Liver (tissue), 3 donors: ENCODE measurements around the gene FAM222A.

Source experiments
- EGR1 ChIP-seq, 2 donors: IDR thresholded peaks; 2 replicates each; pipeline ENCODE4 v1.6.1; 2016 to 2018; ENCODE audit warnings: antibody characterized with exemption in 2 of 2, low read depth in 2 of 2
- GABPA ChIP-seq, 2 donors: IDR thresholded peaks in 1 of 2; conservative IDR thresholded peaks in 1 of 2; 2 replicates each; pipeline ENCODE4 v1.6.1; 2016; ENCODE audit warnings: antibody characterized with exemption in 2 of 2, mild to moderate bottlenecking in 1 of 2, moderate library complexity in 1 of 2
- HNF4A ChIP-seq, 2 donors: conservative IDR thresholded peaks; 2 replicates each; pipeline ENCODE4 v1.6.1; 2016; ENCODE audit warnings: antibody characterized with exemption in 2 of 2, mild to moderate bottlenecking in 2 of 2
- JUND ChIP-seq, 2 donors: IDR thresholded peaks; 2 replicates each; pipeline ENCODE4 v1.6.1; 2016; ENCODE audit warnings: antibody characterized with exemption in 2 of 2
- TAF1 ChIP-seq: conservative IDR thresholded peaks from 2 replicates; pipeline ENCODE4 v1.6.1; 2016; ENCODE audit warnings: antibody characterized with exemption, mild to moderate bottlenecking
- YY1 ChIP-seq: IDR thresholded peaks from 2 replicates; pipeline ENCODE4 v1.6.1; 2016; ENCODE audit warnings: antibody characterized with exemption, mild to moderate bottlenecking
- TF ChIP-seq, protein P1 (sequence below): fragments of 150-350 bp; IDR thresholded peaks from 2 replicates; pipeline ENCODE4 v1.5.1; 2017; ENCODE audit warnings: improper control_type of control experiment, low read depth, low read length; ENCODE audit not compliant: missing input control
- TF ChIP-seq, protein P2 (sequence below): IDR thresholded peaks from 2 replicates; pipeline ENCODE4 v1.6.1; 2016; ENCODE audit warnings: antibody characterized with exemption
- TF ChIP-seq, protein P3 (sequence below): IDR thresholded peaks from 2 replicates; pipeline ENCODE4 v1.6.1; 2016; ENCODE audit warnings: antibody characterized with exemption, mild to moderate bottlenecking
- donor health status: healthy.
- donor health status: healthy.

DNA sequence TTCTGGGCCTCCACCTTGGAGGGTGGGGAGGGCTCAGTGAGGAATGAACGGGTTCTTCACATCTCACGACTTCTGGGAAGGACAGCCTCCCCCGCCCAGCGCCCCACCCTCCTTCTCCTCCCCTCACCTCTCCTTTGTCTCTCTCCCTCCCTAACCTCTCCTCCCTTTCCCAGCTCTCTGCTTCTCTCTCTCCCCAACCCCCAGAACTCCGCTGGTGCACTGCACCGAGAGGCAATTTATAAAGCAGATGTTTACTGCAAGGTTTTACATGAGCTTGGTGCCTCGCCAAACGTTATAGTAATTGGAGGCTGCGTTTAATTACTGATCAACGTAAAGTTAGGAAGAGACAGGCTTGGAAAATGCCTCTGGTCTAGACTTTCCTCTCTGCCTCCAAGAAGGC is 42.9 kb upstream of the FAM222A start:
- TF ChIP-seq, protein P1, sequence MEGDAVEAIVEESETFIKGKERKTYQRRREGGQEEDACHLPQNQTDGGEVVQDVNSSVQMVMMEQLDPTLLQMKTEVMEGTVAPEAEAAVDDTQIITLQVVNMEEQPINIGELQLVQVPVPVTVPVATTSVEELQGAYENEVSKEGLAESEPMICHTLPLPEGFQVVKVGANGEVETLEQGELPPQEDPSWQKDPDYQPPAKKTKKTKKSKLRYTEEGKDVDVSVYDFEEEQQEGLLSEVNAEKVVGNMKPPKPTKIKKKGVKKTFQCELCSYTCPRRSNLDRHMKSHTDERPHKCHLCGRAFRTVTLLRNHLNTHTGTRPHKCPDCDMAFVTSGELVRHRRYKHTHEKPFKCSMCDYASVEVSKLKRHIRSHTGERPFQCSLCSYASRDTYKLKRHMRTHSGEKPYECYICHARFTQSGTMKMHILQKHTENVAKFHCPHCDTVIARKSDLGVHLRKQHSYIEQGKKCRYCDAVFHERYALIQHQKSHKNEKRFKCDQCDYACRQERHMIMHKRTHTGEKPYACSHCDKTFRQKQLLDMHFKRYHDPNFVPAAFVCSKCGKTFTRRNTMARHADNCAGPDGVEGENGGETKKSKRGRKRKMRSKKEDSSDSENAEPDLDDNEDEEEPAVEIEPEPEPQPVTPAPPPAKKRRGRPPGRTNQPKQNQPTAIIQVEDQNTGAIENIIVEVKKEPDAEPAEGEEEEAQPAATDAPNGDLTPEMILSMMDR, result no peak
- TF ChIP-seq, protein P2, sequence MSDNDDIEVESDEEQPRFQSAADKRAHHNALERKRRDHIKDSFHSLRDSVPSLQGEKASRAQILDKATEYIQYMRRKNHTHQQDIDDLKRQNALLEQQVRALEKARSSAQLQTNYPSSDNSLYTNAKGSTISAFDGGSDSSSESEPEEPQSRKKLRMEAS, result no peak
- TF ChIP-seq JUND (IDR thresholded peaks at IDR 0.05), result no peak
- TF ChIP-seq TAF1, result no peak
- no peak for TF ChIP-seq HNF4A (conservative IDR thresholded peaks at IDR 0.05)
- no peak for TF ChIP-seq EGR1 (IDR thresholded peaks at IDR 0.05; ENCODE audit: low read depth in 2 of 2)
- TF ChIP-seq GABPA (IDR thresholded peaks at IDR 0.05 in 1 of 2, conservative IDR thresholded peaks at IDR 0.05 in 1 of 2), result no peak
- TF ChIP-seq, protein P3, sequence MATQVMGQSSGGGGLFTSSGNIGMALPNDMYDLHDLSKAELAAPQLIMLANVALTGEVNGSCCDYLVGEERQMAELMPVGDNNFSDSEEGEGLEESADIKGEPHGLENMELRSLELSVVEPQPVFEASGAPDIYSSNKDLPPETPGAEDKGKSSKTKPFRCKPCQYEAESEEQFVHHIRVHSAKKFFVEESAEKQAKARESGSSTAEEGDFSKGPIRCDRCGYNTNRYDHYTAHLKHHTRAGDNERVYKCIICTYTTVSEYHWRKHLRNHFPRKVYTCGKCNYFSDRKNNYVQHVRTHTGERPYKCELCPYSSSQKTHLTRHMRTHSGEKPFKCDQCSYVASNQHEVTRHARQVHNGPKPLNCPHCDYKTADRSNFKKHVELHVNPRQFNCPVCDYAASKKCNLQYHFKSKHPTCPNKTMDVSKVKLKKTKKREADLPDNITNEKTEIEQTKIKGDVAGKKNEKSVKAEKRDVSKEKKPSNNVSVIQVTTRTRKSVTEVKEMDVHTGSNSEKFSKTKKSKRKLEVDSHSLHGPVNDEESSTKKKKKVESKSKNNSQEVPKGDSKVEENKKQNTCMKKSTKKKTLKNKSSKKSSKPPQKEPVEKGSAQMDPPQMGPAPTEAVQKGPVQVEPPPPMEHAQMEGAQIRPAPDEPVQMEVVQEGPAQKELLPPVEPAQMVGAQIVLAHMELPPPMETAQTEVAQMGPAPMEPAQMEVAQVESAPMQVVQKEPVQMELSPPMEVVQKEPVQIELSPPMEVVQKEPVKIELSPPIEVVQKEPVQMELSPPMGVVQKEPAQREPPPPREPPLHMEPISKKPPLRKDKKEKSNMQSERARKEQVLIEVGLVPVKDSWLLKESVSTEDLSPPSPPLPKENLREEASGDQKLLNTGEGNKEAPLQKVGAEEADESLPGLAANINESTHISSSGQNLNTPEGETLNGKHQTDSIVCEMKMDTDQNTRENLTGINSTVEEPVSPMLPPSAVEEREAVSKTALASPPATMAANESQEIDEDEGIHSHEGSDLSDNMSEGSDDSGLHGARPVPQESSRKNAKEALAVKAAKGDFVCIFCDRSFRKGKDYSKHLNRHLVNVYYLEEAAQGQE, result no peak
- TF ChIP-seq YY1, result no peak
